Measurements from ENCODE around the gene PARL.

The PARL gene

GRCh38 chr3:183826448-183827250 is 58.0 kb downstream of the PARL start:
- H3K9me3 ChIP-seq (ENCODE audit: insufficient read depth, low read depth, low read length): no peaks in the 10 kb centered on the region
- H3K4me3 ChIP-seq (ENCODE audit: low read length, poor library complexity, severe bottlenecking): no peak overlapping the region
- no peak overlapping the region for H3K9ac ChIP-seq (ENCODE audit: low read depth, low read length, poor library complexity, severe bottlenecking)
- no peaks in the 10 kb centered on the region for H4K20me1 ChIP-seq (ENCODE audit: insufficient read depth, low read length, poor library complexity, severe bottlenecking)
- H3K4me1 ChIP-seq (ENCODE audit: insufficient read depth, low read length, poor library complexity, severe bottlenecking): no peaks in the 10 kb centered on the region
- no peak overlapping the region for H2AFZ ChIP-seq (ENCODE audit: low read length)
- H3K27me3 ChIP-seq (ENCODE audit: insufficient read depth, low read length, poor library complexity, severe bottlenecking): no peaks in the 10 kb centered on the region
- H3K9me2 ChIP-seq (replicated peaks; ENCODE audit: low read depth, low read length): no peaks in the 10 kb centered on the region
- H3K36me3 ChIP-seq (ENCODE audit: insufficient read depth, low read length): peaks cover 36% of the 10 kb centered on the region
- TF ChIP-seq EZH2phosphoT487 (IDR thresholded peaks at IDR 0.05; ENCODE audit: borderline replicate concordance): no peak
- TF ChIP-seq, protein P1, sequence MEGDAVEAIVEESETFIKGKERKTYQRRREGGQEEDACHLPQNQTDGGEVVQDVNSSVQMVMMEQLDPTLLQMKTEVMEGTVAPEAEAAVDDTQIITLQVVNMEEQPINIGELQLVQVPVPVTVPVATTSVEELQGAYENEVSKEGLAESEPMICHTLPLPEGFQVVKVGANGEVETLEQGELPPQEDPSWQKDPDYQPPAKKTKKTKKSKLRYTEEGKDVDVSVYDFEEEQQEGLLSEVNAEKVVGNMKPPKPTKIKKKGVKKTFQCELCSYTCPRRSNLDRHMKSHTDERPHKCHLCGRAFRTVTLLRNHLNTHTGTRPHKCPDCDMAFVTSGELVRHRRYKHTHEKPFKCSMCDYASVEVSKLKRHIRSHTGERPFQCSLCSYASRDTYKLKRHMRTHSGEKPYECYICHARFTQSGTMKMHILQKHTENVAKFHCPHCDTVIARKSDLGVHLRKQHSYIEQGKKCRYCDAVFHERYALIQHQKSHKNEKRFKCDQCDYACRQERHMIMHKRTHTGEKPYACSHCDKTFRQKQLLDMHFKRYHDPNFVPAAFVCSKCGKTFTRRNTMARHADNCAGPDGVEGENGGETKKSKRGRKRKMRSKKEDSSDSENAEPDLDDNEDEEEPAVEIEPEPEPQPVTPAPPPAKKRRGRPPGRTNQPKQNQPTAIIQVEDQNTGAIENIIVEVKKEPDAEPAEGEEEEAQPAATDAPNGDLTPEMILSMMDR (conservative IDR thresholded peaks at IDR 0.05; ENCODE audit: low read length): no peak
- H3K4me2 ChIP-seq (ENCODE audit: low read depth, low read length, poor library complexity, severe bottlenecking): no peak overlapping the region
- H3K79me2 ChIP-seq (ENCODE audit: insufficient read depth, low read length): no peaks in the 10 kb centered on the region
- no peaks in the 10 kb centered on the region for H3F3A ChIP-seq (ENCODE audit: low read depth)

DNA sequence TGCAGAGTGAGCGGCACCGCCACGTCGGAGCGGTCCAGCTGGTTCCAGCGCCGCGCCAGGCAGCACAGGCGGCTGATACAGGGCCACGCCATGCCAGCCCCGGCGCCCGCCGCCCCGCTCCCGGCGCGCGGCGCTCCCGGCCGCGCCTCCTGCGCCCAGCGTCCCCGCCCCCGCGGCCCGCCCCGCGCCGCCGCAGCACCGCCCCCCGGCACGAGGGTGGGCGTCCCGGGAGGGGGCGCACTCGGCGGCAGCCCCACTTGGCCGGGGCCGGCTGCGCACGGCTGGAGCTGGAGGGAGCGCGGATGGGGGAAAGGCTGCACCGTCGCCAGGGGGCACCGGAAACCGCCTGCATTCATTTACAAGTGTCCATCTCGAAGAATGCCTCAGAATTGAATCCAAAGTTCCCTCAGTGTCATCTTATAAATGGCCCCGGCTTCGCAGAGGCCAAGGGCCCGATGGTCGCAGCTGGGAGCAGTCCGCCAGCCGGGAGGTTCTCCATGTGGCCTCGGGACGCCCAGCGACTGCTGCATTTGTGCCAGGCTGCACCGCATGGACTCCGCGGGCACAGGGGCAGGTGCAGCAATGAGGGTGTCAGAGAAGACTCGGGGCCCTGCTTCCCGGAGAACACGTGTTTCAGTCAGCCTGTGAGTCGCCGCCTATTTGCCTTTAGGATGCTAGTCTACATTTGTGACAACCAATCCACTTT is 59.1 kb downstream of the PARL start, which contains the start of gene MAP6D1:
TSS of gene MAP6D1 (minus strand) at position 122 of the 706 bp plus-strand sequence. CDS start at position 92, 30 bp downstream.
- no peak within 1 kb of the TSS for H3K9ac ChIP-seq (ENCODE audit: low read depth, low read length, poor library complexity, severe bottlenecking)
- no peak for TF ChIP-seq EZH2phosphoT487 (IDR thresholded peaks at IDR 0.05; ENCODE audit: borderline replicate concordance)
- TF ChIP-seq, protein P1 (conservative IDR thresholded peaks at IDR 0.05; ENCODE audit: low read length): no peak
- H3F3A ChIP-seq (ENCODE audit: low read depth): no peaks in the 10 kb centered on the region

DNA sequence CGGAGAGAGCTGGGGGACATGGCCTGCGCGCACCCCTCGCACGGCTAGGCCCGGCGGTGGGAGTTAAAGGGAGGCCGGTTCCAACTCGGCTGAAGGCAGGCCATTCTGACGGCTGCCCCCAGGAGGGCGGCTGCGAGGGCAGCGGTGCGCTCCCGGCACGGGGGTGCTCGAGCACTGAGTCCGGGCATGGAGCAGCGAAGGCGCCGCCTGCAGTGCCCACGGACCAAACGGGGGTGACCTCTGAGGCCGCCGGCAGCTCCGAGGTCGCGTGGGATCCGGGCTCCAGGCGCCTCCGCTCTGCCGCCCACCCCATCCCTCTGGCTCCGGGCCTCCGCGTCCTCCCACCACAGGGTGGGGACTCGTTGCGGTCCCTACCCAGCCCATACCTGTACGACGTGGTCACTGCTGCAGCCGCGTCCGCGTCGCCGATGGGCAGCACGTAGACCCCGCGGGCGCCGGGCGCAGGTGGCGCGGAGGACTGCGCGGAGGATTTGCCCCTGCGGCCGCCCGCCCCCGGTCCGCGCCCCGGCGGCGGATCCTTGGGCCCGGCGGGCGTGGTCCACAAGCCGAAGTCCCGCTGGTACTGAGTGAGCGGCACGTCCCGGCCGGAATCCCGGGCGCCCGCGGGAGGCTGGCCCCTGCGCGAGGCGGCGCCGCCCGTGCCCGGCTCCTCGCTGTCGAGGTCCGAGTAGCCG is 59.8 kb downstream of the PARL start:
- H3K4me1 ChIP-seq (ENCODE audit: insufficient read depth, low read length, poor library complexity, severe bottlenecking): no peaks in the 10 kb centered on the region
- H3K9ac ChIP-seq (ENCODE audit: low read depth, low read length, poor library complexity, severe bottlenecking): no peak overlapping the region
- TF ChIP-seq EZH2phosphoT487 (IDR thresholded peaks at IDR 0.05; ENCODE audit: borderline replicate concordance): no peak
- TF ChIP-seq, protein P1 (conservative IDR thresholded peaks at IDR 0.05; ENCODE audit: low read length): no peak
- H2AFZ ChIP-seq (ENCODE audit: low read length): no peak overlapping the region
- H3K4me3 ChIP-seq (ENCODE audit: low read length, poor library complexity, severe bottlenecking): no peak overlapping the region
- H3K9me3 ChIP-seq (ENCODE audit: insufficient read depth, low read depth, low read length): no peaks in the 10 kb centered on the region
- H3K79me2 ChIP-seq (ENCODE audit: insufficient read depth, low read length): no peaks in the 10 kb centered on the region
- no peaks in the 10 kb centered on the region for H3K27me3 ChIP-seq (ENCODE audit: insufficient read depth, low read length, poor library complexity, severe bottlenecking)
- no peaks in the 10 kb centered on the region for H3K9me2 ChIP-seq (replicated peaks; ENCODE audit: low read depth, low read length)
- no peaks in the 10 kb centered on the region for H3F3A ChIP-seq (ENCODE audit: low read depth)
- H3K4me2 ChIP-seq (ENCODE audit: low read depth, low read length, poor library complexity, severe bottlenecking): no peak overlapping the region
- no peaks in the 10 kb centered on the region for H4K20me1 ChIP-seq (ENCODE audit: insufficient read depth, low read length, poor library complexity, severe bottlenecking)
- H3K36me3 ChIP-seq (ENCODE audit: insufficient read depth, low read length): peaks cover 25% of the 10 kb centered on the region; the same call in 1 of the 2 replicates

More for the DNA sequence above, 59.1 kb downstream of the PARL start, which contains the start of gene MAP6D1:
- H3K4me2 ChIP-seq (ENCODE audit: low read depth, low read length, poor library complexity, severe bottlenecking): no peak within 1 kb of the TSS
- no peaks in the 10 kb centered on the region for H3K4me1 ChIP-seq (ENCODE audit: insufficient read depth, low read length, poor library complexity, severe bottlenecking)
- no peaks in the 10 kb centered on the region for H3K9me2 ChIP-seq (replicated peaks; ENCODE audit: low read depth, low read length)
- H3K36me3 ChIP-seq (ENCODE audit: insufficient read depth, low read length): peaks cover 31% of the 10 kb centered on the region; the same call in 1 of the 2 replicates
- H3K79me2 ChIP-seq (ENCODE audit: insufficient read depth, low read length): no peaks in the 10 kb centered on the region
- H3K4me3 ChIP-seq (ENCODE audit: low read length, poor library complexity, severe bottlenecking): no peak within 1 kb of the TSS
- no peaks in the 10 kb centered on the region for H3K9me3 ChIP-seq (ENCODE audit: insufficient read depth, low read depth, low read length)
- no peak within 1 kb of the TSS for H2AFZ ChIP-seq (ENCODE audit: low read length)
- H3K27me3 ChIP-seq (ENCODE audit: insufficient read depth, low read length, poor library complexity, severe bottlenecking): no peaks in the 10 kb centered on the region
- H4K20me1 ChIP-seq (ENCODE audit: insufficient read depth, low read length, poor library complexity, severe bottlenecking): no peaks in the 10 kb centered on the region
